Left lung (tissue), 10 donors: ENCODE data around the gene SH3GL1. TPM values are rescaled to one million over a fixed set of nuclear protein-coding genes. Genes with fewer than 3 reads are reported as not detected.

Source experiments
- ATAC-seq: fragments of 200-7000 bp; cut with Tn5 transposase; one replicate; pipeline ENCODE4 v1.9.1; 2020; ENCODE audit warnings: moderate library complexity
- DNase-seq, 4 donors: peaks; one replicate each; pipeline ENCODE4 v3.0.0-alpha.2; 2013 to 2020
- H3K27ac ChIP-seq, 2 donors: fragments of 200-600 bp; sonication (generic) in 1 of 2; one replicate each; pipeline versions ENCODE4 v1.5.0 to v1.8.0; 2020 to 2021
- H3K27me3 ChIP-seq, 2 donors: fragments of 200-600 bp; sonication (generic) in 1 of 2; one replicate each; pipeline versions ENCODE4 v1.5.0 to v1.8.0; 2020 to 2021
- H3K36me3 ChIP-seq, 2 donors: fragments of 200-600 bp; sonication (generic) in 1 of 2; one replicate each; pipeline versions ENCODE4 v1.5.0 to v1.8.0; 2020 to 2021
- H3K4me1 ChIP-seq, 2 donors: fragments of 200-600 bp; one replicate each; pipeline ENCODE4 v1.8.0; 2021
- H3K4me3 ChIP-seq, 2 donors: fragments of 200-600 bp; sonication (generic) in 1 of 2; one replicate each; pipeline versions ENCODE4 v1.5.0 to v1.8.0; 2020 to 2021; ENCODE audit warnings: mild to moderate bottlenecking in 1 of 2
- H3K9me3 ChIP-seq, 2 donors: fragments of 200-600 bp; sonication (generic) in 1 of 2; one replicate each; pipeline versions ENCODE4 v1.5.0 to v1.8.0; 2020 to 2021
- intact Hi-C, 2 donors: fragments of 100-400 bp; cut with DNase I; formaldehyde crosslinking; loops; one replicate each; pipeline versions ENCODE4 v1.11.2 to v1.14.2; 2022
- polyA plus RNA-seq, 6 donors: library from polyadenylated mRNA; unstranded; fragments of 120-200 nt; gene quantifications; one replicate each; pipeline ENCODE4 v1.2.1, GENCODE V29; 2013; ENCODE audit not compliant: insufficient read length in 6 of 6
- total RNA-seq, 2 donors: library from RNA; stranded (reverse); fragmentation: NEBNext Ultra II Directional; extraction: Animal tissue kit (Norgen Biotek cat#: 25700); gene quantifications; one replicate each; pipeline ENCODE4 v1.2.1, GENCODE V29; 2021
- TF ChIP-seq, protein P1 (sequence below), 2 donors: fragments of 200-600 bp; sonication (generic) in 1 of 2; IDR thresholded peaks; one replicate each; pipeline versions ENCODE4 v1.5.0 to v1.8.0; 2021; ENCODE audit warnings: antibody characterized with exemption in 2 of 2
- donor health status: DM: no; HTN: yes; CAD: no.
- donor health status: DM: no; HTN: no; CAD: no.

SH3GL1 gene
- total and polyA plus RNA-seq, 8 donors: 64.6 to 119 (median 84.4) TPM

DNA sequence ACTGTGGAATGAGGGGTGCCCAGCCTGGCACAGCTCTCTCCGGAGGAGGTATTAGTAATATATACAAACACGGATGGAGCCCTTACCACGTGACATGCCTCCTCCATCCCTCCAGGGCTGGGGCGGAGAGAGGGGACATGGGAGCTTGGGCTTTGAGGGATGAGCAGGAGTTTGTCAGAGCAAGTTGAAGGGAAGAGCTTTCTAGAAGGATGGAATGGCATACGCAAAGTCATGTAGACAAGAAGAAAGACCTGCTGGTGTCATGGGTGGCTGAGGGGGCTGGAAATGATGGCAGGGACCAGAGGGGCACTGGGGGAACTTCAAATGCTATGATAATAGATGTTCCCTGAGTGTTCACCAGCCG is 54.3 kb downstream of the SH3GL1 start:
- Histone ChIP-seq H3K4me3 (no peak overlapping the region), H3K9me3 (no peaks in the 10 kb centered on the region), H3K4me1 (peaks cover 0 to 21% of the 10 kb centered on the region in 2 donors), H3K27me3 (no peaks in the 10 kb centered on the region), H3K27ac (no peak overlapping the region), H3K36me3 (peaks cover 0 to 24% of the 10 kb centered on the region in 2 donors)
- DNase-seq: no peak
- no peak for ATAC-seq
- TF ChIP-seq, protein P1, sequence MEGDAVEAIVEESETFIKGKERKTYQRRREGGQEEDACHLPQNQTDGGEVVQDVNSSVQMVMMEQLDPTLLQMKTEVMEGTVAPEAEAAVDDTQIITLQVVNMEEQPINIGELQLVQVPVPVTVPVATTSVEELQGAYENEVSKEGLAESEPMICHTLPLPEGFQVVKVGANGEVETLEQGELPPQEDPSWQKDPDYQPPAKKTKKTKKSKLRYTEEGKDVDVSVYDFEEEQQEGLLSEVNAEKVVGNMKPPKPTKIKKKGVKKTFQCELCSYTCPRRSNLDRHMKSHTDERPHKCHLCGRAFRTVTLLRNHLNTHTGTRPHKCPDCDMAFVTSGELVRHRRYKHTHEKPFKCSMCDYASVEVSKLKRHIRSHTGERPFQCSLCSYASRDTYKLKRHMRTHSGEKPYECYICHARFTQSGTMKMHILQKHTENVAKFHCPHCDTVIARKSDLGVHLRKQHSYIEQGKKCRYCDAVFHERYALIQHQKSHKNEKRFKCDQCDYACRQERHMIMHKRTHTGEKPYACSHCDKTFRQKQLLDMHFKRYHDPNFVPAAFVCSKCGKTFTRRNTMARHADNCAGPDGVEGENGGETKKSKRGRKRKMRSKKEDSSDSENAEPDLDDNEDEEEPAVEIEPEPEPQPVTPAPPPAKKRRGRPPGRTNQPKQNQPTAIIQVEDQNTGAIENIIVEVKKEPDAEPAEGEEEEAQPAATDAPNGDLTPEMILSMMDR (IDR thresholded peaks at IDR 0.05): no peak
- intact Hi-C loops: no loop called here

DNA sequence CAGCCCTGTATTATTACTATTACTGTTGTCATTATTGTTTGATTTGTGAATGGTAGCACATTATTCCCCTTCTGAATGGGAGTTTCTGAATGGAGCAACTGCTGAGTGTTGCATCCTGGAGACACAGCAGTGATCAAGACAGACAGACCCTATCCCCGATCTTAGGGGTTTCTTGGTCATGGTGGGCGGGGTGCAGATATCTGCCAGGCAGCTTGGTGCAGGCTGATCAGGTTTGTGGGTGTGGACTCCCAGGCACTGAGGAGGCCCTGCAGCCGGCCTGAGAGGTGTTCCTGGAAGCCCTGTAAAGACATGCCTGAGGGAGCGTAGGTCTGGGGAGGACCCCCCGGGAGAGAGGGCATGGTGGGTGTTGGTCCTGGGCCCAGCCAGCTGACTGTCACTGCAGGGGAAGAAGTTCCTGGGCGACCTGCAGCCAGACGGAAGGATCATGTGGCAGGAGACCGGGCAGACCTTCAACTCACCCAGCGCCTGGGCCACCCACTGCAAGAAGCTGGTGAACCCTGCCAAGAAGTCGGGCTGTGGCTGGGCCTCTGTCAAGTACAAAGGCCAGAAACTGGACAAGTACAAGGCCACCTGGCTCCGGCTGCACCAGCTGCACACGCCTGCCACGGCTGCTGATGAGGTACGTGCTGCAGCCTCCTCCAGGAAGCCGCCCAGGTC is 54.9 kb downstream of the SH3GL1 start:
- DNase-seq (peak in 1 of 4 donors; percentile 56), ATAC-seq (no peak)
- H3K27me3 ChIP-seq: no peaks in the 10 kb centered on the region
- H3K27ac ChIP-seq: no peak overlapping the region
- no peaks in the 10 kb centered on the region for H3K9me3 ChIP-seq
- TF ChIP-seq, protein P1 (IDR thresholded peaks at IDR 0.05): no peak
- H3K36me3 ChIP-seq: peaks cover 0 to 24% of the 10 kb centered on the region in 2 donors
- intact Hi-C loops: no loop called here
- H3K4me3 ChIP-seq: no peak overlapping the region
- H3K4me1 ChIP-seq: peaks cover 0 to 21% of the 10 kb centered on the region in 2 donors

DNA sequence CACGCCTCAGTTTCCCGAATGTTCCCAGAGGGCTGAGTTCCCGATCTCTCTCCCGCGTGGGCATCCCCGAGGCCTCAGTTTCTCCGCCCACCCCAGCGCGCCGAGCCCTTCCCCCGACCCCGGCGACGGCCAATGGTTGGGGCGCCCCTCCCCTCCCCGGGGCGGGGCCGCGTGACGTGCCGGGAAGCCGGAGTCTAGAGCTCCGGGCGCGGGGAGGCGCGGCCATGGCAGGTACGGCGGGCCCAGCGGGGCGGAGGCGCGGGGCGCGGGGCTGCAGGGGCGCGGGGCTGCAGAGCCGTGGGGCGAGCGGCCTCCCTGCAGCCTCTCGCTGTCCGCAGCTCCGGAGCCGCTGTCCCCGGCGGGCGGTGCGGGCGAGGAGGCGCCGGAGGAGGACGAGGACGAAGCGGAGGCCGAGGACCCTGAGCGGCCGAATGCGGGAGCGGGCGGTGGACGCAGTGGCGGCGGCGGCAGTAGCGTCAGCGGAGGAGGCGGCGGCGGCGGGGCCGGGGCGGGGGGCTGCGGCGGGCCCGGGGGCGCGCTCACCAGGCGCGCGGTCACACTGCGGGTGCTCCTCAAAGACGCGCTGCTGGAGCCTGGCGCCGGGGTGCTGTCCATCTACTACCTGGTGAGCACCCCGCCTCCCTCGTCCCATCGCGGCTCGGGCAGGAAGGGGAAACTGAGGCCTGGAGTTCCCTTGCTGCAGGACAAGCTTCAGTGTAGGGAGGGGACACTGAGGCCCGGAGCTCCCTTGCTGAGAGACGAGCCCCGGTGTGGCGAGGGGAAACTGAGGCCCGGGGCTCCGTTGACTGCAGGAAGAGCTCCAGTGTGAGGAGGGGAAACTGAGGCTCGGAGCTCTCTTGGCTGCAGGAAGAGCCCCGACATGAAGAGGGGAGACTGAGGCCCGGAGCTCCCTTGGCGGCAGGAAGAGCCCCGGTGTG is 56.7 kb downstream of the SH3GL1 start, which contains the start of gene MPND:
Gene MPND (plus strand): TSS at position 193 of the 938 bp plus-strand sequence. CDS start 32 bp downstream, at position 225.
- TF ChIP-seq, protein P1 (IDR thresholded peaks at IDR 0.05): no peak
- peak; percentile 87 for ATAC-seq
- peak; percentile 87 to 99 (median 94) for DNase-seq
- Histone ChIP-seq H3K27me3 (no peaks in the 10 kb centered on the region), H3K4me1 (peaks cover 0 to 27% of the 10 kb centered on the region in 2 donors), H3K4me3 (peak within 1 kb of the TSS; percentile 59 to 85), H3K27ac (peak within 1 kb of the TSS; percentile 88 to 93), H3K36me3 (peaks cover 0 to 18% of the 10 kb centered on the region in 2 donors), H3K9me3 (no peaks in the 10 kb centered on the region)
- intact Hi-C loops: no loop called here

DNA sequence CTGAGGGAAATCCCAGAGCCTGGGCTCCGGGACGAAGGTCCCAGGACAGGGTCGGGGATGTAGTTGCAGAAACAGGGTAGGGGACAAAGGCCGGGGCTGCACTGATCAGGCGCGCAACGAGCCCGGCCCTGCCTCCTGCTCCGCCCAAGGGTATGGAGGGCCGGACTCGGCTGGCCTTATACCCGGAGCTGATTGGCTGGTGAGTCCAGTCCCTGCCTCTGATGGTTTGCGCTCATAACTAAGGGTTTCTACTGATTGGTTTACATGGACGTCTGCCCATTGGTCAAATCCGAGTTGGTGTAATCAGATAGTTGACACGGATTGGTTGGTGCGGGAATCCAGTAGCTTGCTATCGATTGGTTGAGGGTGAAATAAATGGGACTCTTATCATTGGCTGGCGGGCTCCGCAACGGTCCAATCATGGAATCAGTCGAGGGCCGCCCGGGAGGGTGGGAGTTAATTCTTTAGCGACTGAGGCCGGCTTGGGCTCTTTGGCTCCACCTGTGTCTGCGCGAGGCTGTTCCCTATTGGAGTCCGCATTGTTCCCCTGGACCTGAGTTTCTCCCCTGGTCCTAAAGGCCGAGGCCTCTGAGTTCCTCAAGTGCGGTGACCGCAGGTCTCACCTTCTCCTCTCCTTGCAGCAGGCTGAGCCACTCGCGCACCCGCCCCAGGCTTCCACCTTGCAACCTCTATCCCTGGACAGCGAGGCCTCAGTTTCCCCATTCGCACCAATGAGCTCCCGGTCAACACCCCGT is 57.6 kb downstream of the SH3GL1 start:
- intact Hi-C loops: no loop called here
- DNase-seq (peak; percentile 96 to 100 (median 98)), ATAC-seq (peak; percentile 91)
- H3K27ac ChIP-seq: peak overlapping the region; percentile 88 to 93
- TF ChIP-seq, protein P1 (IDR thresholded peaks at IDR 0.05): no peak
- no peaks in the 10 kb centered on the region for H3K27me3 ChIP-seq
- H3K4me1 ChIP-seq: peaks cover 0 to 36% of the 10 kb centered on the region in 2 donors
- H3K36me3 ChIP-seq: peaks cover 0 to 15% of the 10 kb centered on the region in 2 donors
- H3K9me3 ChIP-seq: no peaks in the 10 kb centered on the region
- peak overlapping the region; percentile 59 to 85 for H3K4me3 ChIP-seq
